OCI-LY3 (cell line): Measurements from ENCODE around the gene ZNF19.

Source experiments
- EZH2phosphoT487 ChIP-seq: fragments of 200-600 bp; shearing (Covaris generic); IDR thresholded peaks from 2 replicates; pipeline ENCODE4 v1.6.1; 2018; ENCODE audit warnings: antibody characterized with exemption, mixed run types, low read depth
- TF ChIP-seq, protein P1 (sequence below): fragments of 200-600, 300-600 bp; sonication (generic); IDR thresholded peaks from 2 replicates; pipeline ENCODE4 v1.5.1; 2014; ENCODE audit warnings: antibody characterized with exemption, low read length, low read depth

DNA sequence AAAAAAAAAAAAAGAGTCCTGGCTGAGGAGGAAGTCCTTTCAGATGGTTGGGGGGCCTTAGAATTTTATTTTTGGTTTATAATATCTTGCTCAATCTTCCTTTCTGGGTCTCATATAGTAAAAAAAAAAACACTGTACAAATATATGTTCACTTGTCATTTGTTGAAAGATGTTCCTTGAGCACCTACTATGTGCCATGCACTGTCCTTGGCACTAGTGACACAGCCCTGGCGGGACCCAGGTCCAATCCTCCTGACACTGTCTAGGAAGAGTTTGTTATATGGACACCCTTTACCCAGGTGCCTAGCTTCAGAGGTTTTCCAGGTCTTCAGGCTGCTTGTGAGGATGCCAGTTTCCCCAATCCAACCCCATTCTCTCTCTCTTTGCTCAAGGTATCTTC lies 39.1 kb upstream of the ZNF19 start:
- TF ChIP-seq, protein P1, sequence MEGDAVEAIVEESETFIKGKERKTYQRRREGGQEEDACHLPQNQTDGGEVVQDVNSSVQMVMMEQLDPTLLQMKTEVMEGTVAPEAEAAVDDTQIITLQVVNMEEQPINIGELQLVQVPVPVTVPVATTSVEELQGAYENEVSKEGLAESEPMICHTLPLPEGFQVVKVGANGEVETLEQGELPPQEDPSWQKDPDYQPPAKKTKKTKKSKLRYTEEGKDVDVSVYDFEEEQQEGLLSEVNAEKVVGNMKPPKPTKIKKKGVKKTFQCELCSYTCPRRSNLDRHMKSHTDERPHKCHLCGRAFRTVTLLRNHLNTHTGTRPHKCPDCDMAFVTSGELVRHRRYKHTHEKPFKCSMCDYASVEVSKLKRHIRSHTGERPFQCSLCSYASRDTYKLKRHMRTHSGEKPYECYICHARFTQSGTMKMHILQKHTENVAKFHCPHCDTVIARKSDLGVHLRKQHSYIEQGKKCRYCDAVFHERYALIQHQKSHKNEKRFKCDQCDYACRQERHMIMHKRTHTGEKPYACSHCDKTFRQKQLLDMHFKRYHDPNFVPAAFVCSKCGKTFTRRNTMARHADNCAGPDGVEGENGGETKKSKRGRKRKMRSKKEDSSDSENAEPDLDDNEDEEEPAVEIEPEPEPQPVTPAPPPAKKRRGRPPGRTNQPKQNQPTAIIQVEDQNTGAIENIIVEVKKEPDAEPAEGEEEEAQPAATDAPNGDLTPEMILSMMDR = no peak
- no peak for TF ChIP-seq EZH2phosphoT487
